HEK293 (cell line): ENCODE measurements around the gene MMADHC.

Source experiments
- GLI4 ChIP-seq: fragments of 450-650 bp; formaldehyde crosslinking; IDR thresholded peaks from 2 replicates; pipeline ENCODE4 v1.5.1; 2016; ENCODE audit warnings: missing biosample characterization, missing genetic modification characterization
- SALL2 ChIP-seq: fragments of 450-650 bp; formaldehyde crosslinking; IDR thresholded peaks from 2 replicates; pipeline ENCODE4 v1.5.0; 2017; ENCODE audit warnings: missing biosample characterization, mild to moderate bottlenecking, missing genetic modification characterization, borderline replicate concordance
- YY1 ChIP-seq: fragments of 450-650 bp; formaldehyde crosslinking; IDR thresholded peaks from 2 replicates; pipeline ENCODE4 v1.5.1; 2018; ENCODE audit warnings: missing biosample characterization, missing genetic modification characterization
- ZBTB20 ChIP-seq: fragments of 450-650 bp; formaldehyde crosslinking; IDR thresholded peaks from 2 replicates; pipeline ENCODE4 v1.5.1; 2016; ENCODE audit warnings: missing biosample characterization, missing genetic modification characterization
- ZBTB8A ChIP-seq: fragments of 450-650 bp; formaldehyde crosslinking; IDR thresholded peaks from 2 replicates; pipeline ENCODE4 v1.5.1; 2016; ENCODE audit warnings: missing biosample characterization, missing genetic modification characterization
- ZNF138 ChIP-seq: fragments of 450-650 bp; formaldehyde crosslinking; IDR thresholded peaks from 2 replicates; pipeline ENCODE4 v1.5.1; 2016; ENCODE audit warnings: missing biosample characterization, missing genetic modification characterization, borderline replicate concordance
- ZNF157 ChIP-seq: fragments of 450-650 bp; formaldehyde crosslinking; IDR thresholded peaks from 2 replicates; pipeline ENCODE4 v1.5.1; 2016; ENCODE audit warnings: missing biosample characterization, missing genetic modification characterization
- ZNF221 ChIP-seq: fragments of 450-650 bp; formaldehyde crosslinking; IDR thresholded peaks from 2 replicates; pipeline ENCODE4 v1.5.1; 2017; ENCODE audit warnings: missing biosample characterization, missing genetic modification characterization, borderline replicate concordance
- ZNF37A ChIP-seq: fragments of 450-650 bp; IDR thresholded peaks from 2 replicates; pipeline ENCODE4 v1.5.1; 2018; ENCODE audit warnings: missing biosample characterization, missing genetic modification characterization
- ZNF600 ChIP-seq: fragments of 450-650 bp; formaldehyde crosslinking; IDR thresholded peaks from 2 replicates; pipeline ENCODE4 v1.5.1; 2016; ENCODE audit warnings: missing biosample characterization, missing genetic modification characterization
- TF ChIP-seq, protein P1 (sequence below): fragments of 450-650 bp; formaldehyde crosslinking; IDR thresholded peaks from 2 replicates; pipeline ENCODE4 v1.5.1; 2016; ENCODE audit warnings: missing biosample characterization, missing genetic modification characterization
- TF ChIP-seq, protein P2 (sequence below): fragments of 450-650 bp; IDR thresholded peaks from 2 replicates; pipeline ENCODE4 v1.5.1; 2018; ENCODE audit warnings: missing biosample characterization, missing genetic modification characterization
- TF ChIP-seq, protein P3 (sequence below): fragments of 450-650 bp; formaldehyde crosslinking; IDR thresholded peaks from 2 replicates; pipeline ENCODE4; 2016; ENCODE audit warnings: missing biosample characterization, missing genetic modification characterization

DNA sequence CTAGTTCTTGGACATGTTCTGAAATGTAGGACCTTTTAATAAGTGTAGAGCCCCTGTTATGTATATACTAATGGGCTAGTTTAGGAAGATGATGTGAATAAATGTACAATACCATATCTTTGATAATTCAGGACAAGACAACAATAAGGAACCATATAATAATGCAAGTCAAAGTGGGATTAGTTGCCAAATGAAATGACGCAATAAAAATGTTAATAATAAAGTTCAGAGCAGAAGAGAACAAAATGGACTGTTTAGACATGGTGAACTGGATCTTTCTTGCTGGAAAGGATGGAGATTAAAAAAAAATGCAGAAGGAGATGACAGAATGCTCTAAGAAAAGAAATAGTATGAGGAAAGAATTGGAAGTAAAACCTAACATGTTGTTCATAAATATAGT, 43.7 kb downstream of the MMADHC start:
- TF ChIP-seq, protein P1, sequence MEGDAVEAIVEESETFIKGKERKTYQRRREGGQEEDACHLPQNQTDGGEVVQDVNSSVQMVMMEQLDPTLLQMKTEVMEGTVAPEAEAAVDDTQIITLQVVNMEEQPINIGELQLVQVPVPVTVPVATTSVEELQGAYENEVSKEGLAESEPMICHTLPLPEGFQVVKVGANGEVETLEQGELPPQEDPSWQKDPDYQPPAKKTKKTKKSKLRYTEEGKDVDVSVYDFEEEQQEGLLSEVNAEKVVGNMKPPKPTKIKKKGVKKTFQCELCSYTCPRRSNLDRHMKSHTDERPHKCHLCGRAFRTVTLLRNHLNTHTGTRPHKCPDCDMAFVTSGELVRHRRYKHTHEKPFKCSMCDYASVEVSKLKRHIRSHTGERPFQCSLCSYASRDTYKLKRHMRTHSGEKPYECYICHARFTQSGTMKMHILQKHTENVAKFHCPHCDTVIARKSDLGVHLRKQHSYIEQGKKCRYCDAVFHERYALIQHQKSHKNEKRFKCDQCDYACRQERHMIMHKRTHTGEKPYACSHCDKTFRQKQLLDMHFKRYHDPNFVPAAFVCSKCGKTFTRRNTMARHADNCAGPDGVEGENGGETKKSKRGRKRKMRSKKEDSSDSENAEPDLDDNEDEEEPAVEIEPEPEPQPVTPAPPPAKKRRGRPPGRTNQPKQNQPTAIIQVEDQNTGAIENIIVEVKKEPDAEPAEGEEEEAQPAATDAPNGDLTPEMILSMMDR: no peak
- TF ChIP-seq ZNF37A (tag by site-specific recombination): no peak
- TF ChIP-seq YY1 (tag by site-specific recombination): no peak
- TF ChIP-seq ZNF221 (tag by site-specific recombination): no peak
- TF ChIP-seq, protein P2, sequence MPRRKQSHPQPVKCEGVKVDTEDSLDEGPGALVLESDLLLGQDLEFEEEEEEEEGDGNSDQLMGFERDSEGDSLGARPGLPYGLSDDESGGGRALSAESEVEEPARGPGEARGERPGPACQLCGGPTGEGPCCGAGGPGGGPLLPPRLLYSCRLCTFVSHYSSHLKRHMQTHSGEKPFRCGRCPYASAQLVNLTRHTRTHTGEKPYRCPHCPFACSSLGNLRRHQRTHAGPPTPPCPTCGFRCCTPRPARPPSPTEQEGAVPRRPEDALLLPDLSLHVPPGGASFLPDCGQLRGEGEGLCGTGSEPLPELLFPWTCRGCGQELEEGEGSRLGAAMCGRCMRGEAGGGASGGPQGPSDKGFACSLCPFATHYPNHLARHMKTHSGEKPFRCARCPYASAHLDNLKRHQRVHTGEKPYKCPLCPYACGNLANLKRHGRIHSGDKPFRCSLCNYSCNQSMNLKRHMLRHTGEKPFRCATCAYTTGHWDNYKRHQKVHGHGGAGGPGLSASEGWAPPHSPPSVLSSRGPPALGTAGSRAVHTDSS (tag by site-specific recombination): no peak
- TF ChIP-seq, protein P3, sequence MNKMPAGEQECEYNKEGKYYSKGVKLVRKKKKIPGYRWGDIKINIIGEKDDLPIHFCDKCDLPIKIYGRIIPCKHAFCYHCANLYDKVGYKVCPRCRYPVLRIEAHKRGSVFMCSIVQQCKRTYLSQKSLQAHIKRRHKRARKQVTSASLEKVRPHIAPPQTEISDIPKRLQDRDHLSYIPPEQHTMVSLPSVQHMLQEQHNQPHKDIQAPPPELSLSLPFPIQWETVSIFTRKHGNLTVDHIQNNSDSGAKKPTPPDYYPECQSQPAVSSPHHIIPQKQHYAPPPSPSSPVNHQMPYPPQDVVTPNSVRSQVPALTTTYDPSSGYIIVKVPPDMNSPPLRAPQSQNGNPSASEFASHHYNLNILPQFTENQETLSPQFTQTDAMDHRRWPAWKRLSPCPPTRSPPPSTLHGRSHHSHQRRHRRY: no peak
- TF ChIP-seq ZBTB20: no peak
- TF ChIP-seq ZNF138: no peak
- TF ChIP-seq GLI4 (tag by site-specific recombination): no peak
- TF ChIP-seq SALL2 (tag by site-specific recombination): no peak
- TF ChIP-seq ZNF600 (tag by site-specific recombination): no peak
- TF ChIP-seq ZBTB8A: no peak
- no peak for TF ChIP-seq ZNF157 (tag by site-specific recombination)
